RWPE2 (cell line): ENCODE data around the gene MYL5.

ENCODE experiments used
- ATAC-seq: fragments of 200-7000 bp; cut with Tn5 transposase; 3 replicates; pipeline ENCODE4 v1.9.1; 2021; ENCODE audit warnings: low read depth
- DNase-seq: peaks from one replicate; pipeline ENCODE4 v3.0.0-alpha.2; 2020; ENCODE audit warnings: low spot score
- H3K27ac ChIP-seq: fragments of 450-650 bp; 2 replicates; pipeline ENCODE4 v1.5.1; 2017; ENCODE audit warnings: mild to moderate bottlenecking; ENCODE audit not compliant: poor library complexity, severe bottlenecking
- H3K27me3 ChIP-seq: fragments of 250-450 bp; sonication (Bioruptor Pico); 2 replicates; pipeline ENCODE4 v1.5.1; 2021; ENCODE audit warnings: mild to moderate bottlenecking, moderate library complexity; ENCODE audit not compliant: insufficient read depth, poor library complexity, severe bottlenecking
- H3K36me3 ChIP-seq: fragments of 250-450 bp; sonication (Bioruptor Pico); 2 replicates; pipeline ENCODE4 v1.5.1; 2020; ENCODE audit warnings: low read depth, mild to moderate bottlenecking, moderate library complexity
- H3K4me1 ChIP-seq: fragments of 250-450 bp; sonication (Bioruptor Pico); 2 replicates; pipeline ENCODE4 v1.5.1; 2021; ENCODE audit warnings: mild to moderate bottlenecking, moderate library complexity; ENCODE audit not compliant: insufficient read depth, poor library complexity, severe bottlenecking
- H3K4me3 ChIP-seq: fragments of 250-450 bp; sonication (Bioruptor Pico); 2 replicates; pipeline ENCODE4 v1.5.1; 2021; ENCODE audit warnings: mild to moderate bottlenecking, moderate library complexity; ENCODE audit not compliant: severe bottlenecking
- H3K9me3 ChIP-seq: fragments of 250-450 bp; sonication (Bioruptor Pico); 2 replicates; pipeline ENCODE4 v1.5.1; 2021; ENCODE audit warnings: mild to moderate bottlenecking, moderate library complexity; ENCODE audit not compliant: severe bottlenecking
- TF ChIP-seq, protein P1 (sequence below): fragments of 450-650 bp; IDR thresholded peaks from one replicate; pipeline ENCODE4 v1.5.1; 2017; ENCODE audit warnings: mild to moderate bottlenecking, moderate library complexity; ENCODE audit not compliant: poor library complexity, severe bottlenecking

Gene MYL5

DNA sequence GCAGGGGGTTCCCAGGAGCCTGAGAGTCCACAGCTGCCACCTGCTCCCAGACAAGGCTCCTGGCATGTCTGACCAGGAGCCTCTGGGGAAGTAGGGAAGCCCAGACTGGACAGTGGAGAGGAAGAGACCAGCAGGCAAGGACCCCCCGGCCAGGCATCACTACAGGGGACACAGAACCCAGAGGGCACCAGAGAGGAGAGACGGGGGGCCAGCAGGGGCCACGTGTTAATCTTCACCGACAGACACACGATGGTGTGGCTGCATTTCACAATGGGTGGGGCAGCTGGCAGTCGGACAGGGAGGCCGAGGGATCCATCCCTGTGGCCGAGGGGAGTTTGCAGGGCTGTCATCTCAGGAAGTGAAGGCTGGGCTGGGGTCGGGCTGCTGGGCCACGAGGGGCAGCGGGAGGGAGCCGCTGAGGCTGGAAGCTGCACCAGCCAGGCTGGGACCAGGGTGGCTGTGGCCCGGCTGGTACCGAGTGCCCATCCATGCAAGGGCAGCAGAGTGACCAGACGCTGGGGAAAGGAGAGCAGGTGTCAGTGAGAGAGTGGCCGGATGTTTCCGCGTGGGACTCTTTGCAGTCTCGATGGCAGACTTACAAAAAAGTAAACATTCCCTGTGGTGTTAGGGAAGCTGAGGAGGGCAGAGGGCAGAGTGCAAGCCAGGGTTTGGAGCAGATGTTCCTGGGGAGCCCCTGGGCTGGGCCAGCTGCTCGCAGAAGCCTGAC lies 44.3 kb upstream of the MYL5 start:
- DNase-seq (peak; percentile 60), ATAC-seq (no peak; the same call in 2 of the 3 replicates)
- no peak overlapping the region for H3K27ac ChIP-seq
- H3K36me3 ChIP-seq: no peaks in the 10 kb centered on the region
- H3K9me3 ChIP-seq: no peaks in the 10 kb centered on the region
- H3K4me1 ChIP-seq: no peaks in the 10 kb centered on the region
- no peaks in the 10 kb centered on the region for H3K27me3 ChIP-seq
- TF ChIP-seq, protein P1, sequence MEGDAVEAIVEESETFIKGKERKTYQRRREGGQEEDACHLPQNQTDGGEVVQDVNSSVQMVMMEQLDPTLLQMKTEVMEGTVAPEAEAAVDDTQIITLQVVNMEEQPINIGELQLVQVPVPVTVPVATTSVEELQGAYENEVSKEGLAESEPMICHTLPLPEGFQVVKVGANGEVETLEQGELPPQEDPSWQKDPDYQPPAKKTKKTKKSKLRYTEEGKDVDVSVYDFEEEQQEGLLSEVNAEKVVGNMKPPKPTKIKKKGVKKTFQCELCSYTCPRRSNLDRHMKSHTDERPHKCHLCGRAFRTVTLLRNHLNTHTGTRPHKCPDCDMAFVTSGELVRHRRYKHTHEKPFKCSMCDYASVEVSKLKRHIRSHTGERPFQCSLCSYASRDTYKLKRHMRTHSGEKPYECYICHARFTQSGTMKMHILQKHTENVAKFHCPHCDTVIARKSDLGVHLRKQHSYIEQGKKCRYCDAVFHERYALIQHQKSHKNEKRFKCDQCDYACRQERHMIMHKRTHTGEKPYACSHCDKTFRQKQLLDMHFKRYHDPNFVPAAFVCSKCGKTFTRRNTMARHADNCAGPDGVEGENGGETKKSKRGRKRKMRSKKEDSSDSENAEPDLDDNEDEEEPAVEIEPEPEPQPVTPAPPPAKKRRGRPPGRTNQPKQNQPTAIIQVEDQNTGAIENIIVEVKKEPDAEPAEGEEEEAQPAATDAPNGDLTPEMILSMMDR: no peak
- H3K4me3 ChIP-seq: no peak overlapping the region

DNA sequence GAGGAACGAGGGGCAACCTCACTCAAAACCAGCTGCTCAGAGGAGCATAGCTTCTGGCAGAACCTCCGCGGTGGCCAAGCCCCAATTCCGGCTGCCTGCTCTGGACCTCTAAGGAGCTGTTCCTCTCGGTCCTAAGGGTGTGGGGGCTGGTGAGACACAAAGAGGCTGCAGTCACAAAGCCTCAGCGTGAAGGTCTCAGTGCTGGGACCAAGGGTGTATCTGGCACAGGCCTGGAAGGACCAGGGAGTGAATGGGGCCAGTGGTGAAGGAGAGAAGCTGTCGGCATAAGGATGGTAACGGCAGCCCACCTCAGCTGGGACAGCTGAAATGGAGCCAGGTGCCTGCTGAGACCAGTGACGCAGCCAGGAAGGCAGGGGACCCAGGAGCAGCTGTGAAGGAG lies 43.7 kb upstream of the MYL5 start:
- TF ChIP-seq, protein P1: no peak
- DNase-seq (no peak), ATAC-seq (no peak)
- Histone ChIP-seq H3K36me3 (no peaks in the 10 kb centered on the region), H3K4me1 (no peaks in the 10 kb centered on the region), H3K4me3 (no peak overlapping the region), H3K27ac (no peak overlapping the region), H3K9me3 (no peaks in the 10 kb centered on the region), H3K27me3 (no peaks in the 10 kb centered on the region)

DNA sequence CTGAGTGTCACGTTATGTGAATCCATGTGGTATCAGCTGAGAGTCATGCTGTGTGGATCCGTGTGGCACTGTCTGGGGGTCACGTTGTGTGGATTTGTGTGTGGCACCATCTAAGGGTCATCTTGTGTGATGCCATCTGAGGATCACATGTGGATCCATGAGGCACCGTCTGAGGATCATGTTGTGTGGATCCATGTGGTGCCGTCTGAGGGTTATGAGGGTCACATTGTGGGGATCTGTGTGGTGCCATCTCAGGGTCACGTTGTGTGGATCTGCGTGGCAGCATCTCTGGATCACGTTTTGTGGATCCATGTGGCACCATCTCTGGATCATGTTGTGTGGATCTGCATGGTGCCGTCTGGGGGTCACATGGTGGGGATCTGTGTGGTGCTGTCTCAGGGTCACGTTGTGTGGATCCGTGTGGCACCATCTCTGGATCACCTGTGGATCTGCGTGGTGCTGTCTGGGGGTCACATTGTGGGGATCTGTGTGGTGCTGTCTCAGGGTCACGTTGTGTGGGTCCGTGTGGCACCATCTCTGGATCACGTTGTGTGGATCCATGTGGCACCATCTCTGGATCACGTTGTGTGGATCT lies 42.0 kb upstream of the MYL5 start:
- Histone ChIP-seq H3K9me3 (no peaks in the 10 kb centered on the region), H3K4me1 (no peaks in the 10 kb centered on the region), H3K4me3 (no peak overlapping the region), H3K27me3 (no peaks in the 10 kb centered on the region), H3K36me3 (no peaks in the 10 kb centered on the region), H3K27ac (no peak overlapping the region)
- TF ChIP-seq, protein P1: no peak
- no peak for ATAC-seq
- no peak for DNase-seq

DNA sequence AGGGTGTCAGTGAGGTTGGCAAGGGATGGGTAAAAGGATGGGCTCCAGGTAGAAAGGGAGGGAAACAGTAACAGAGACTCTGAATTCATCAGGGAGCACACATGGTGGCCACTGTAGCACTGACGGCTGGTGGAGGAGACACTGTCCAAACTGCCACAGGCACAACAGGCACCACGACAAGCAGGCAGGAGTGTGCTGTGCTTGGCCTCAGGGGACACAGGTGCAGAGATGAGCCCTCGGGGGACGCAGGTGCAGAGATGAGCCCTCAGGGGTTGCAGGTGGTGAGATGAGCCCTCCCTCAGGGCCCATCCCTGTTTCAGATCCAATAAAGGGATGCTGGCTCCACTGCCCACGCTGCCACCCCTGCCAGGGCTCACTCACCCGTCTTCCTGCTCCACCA lies 41.4 kb upstream of the MYL5 start:
- no peak overlapping the region for H3K4me3 ChIP-seq
- no peak for ATAC-seq
- TF ChIP-seq, protein P1: no peak
- H3K36me3 ChIP-seq: no peaks in the 10 kb centered on the region
- no peaks in the 10 kb centered on the region for H3K4me1 ChIP-seq
- no peaks in the 10 kb centered on the region for H3K27me3 ChIP-seq
- no peak for DNase-seq
- H3K9me3 ChIP-seq: no peaks in the 10 kb centered on the region
- no peak overlapping the region for H3K27ac ChIP-seq

DNA sequence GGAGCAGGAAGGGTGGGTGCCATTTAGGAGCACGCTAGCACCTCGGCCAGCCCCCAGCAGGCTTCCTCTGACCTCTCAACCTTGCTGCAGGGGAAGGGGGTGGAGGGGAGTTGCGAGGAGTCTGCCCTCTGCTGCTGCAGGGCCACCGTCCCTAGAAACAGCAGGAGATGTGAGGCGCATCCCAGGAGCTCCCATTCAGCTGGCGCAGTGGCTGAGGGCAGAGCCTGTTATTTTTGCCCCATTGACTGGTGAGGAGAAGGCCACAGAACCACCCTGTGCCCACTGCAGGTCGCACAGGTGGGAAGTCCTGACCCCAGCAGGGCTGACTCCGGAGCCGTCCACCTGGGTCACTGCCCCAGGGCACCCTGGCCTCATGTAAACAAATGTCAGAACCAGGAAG lies 40.9 kb upstream of the MYL5 start:
- H3K27ac ChIP-seq: no peak overlapping the region
- TF ChIP-seq, protein P1: no peak
- no peak for DNase-seq
- no peaks in the 10 kb centered on the region for H3K4me1 ChIP-seq
- ATAC-seq: no peak
- H3K36me3 ChIP-seq: no peaks in the 10 kb centered on the region
- H3K9me3 ChIP-seq: no peaks in the 10 kb centered on the region
- H3K27me3 ChIP-seq: no peaks in the 10 kb centered on the region
- H3K4me3 ChIP-seq: no peak overlapping the region
